Hepatocyte (in vitro differentiated cells): Measurements from ENCODE around the gene IL1RAPL1. TPM values are rescaled to one million over a fixed set of nuclear protein-coding genes. Genes with fewer than 3 reads are reported as not detected.

ENCODE experiments used
- DNase-seq: peaks from one replicate; pipeline ENCODE4 v3.0.0-alpha.2; 2016; ENCODE audit warnings: low spot score
- H2AFZ ChIP-seq: fragments of 200-600 bp; sonication (generic); 2 replicates; pipeline ENCODE4 v1.6.0; 2016; ENCODE audit warnings: antibody characterized with exemption, mild to moderate bottlenecking
- H3K27ac ChIP-seq: fragments of 200-600 bp; sonication (generic); 2 replicates; pipeline ENCODE4 v1.5.1; 2016; ENCODE audit warnings: mild to moderate bottlenecking
- H3K27me3 ChIP-seq: fragments of 200-600 bp; sonication (generic); 2 replicates; pipeline ENCODE4 v1.6.1; 2016
- H3K36me3 ChIP-seq: fragments of 200-600 bp; sonication (generic); replicated peaks from 2 replicates; pipeline ENCODE4 v1.5.1; 2016; ENCODE audit warnings: low read depth; ENCODE audit not compliant: insufficient read depth
- H3K4me1 ChIP-seq: fragments of 200-600 bp; sonication (generic); 2 replicates; pipeline ENCODE4 v1.5.1; 2016; ENCODE audit warnings: mild to moderate bottlenecking, moderate library complexity; ENCODE audit not compliant: insufficient read depth
- H3K4me2 ChIP-seq: fragments of 200-600 bp; sonication (generic); 2 replicates; pipeline ENCODE4 v1.6.0; 2016
- H3K4me3 ChIP-seq: fragments of 200-600 bp; sonication (generic); 2 replicates; pipeline ENCODE4 v1.5.1; 2016; ENCODE audit warnings: mild to moderate bottlenecking
- H3K79me2 ChIP-seq: fragments of 200-600 bp; sonication (generic); 2 replicates; pipeline ENCODE4 v1.6.0; 2017; ENCODE audit warnings: mild to moderate bottlenecking
- H3K9me2 ChIP-seq: fragments of 200-600 bp; sonication (generic); replicated peaks from 2 replicates; pipeline ENCODE4 v1.6.0; 2017; ENCODE audit warnings: mild to moderate bottlenecking; ENCODE audit not compliant: insufficient read depth
- H3K9me3 ChIP-seq: fragments of 200-600 bp; sonication (generic); 2 replicates; pipeline ENCODE4 v1.5.1; 2016; ENCODE audit warnings: low read depth, mild to moderate bottlenecking
- H4K20me1 ChIP-seq: fragments of 200-600 bp; sonication (generic); 2 replicates; pipeline ENCODE4 v1.6.0; 2016; ENCODE audit warnings: mild to moderate bottlenecking; ENCODE audit not compliant: insufficient read depth, poor library complexity, severe bottlenecking
- EZH2 ChIP-seq: fragments of 200-600 bp; sonication (generic); IDR thresholded peaks from 2 replicates; pipeline ENCODE4 v1.6.1; 2016; ENCODE audit warnings: antibody characterized with exemption, mild to moderate bottlenecking, borderline replicate concordance
- EZH2phosphoT487 ChIP-seq: fragments of 200-600 bp; sonication (generic); IDR thresholded peaks from one replicate; pipeline ENCODE4 v1.6.1; 2018; ENCODE audit warnings: antibody characterized with exemption, mild to moderate bottlenecking, low read depth, moderate library complexity; ENCODE audit not compliant: unreplicated experiment, severe bottlenecking
- WGBS: methylation state at CpG from one replicate; pipeline ENCODE4 v1.1.6; 2016; ENCODE audit warnings: low lambda C conversion rate; ENCODE audit errors: missing lambda C conversion rate; 5-methylcytosine and 5-hydroxymethylcytosine counted together
- polyA plus RNA-seq: library from polyadenylated mRNA; unstranded; fragments of >200 nt; fragmentation: Nextera tagmentation; extraction: Ambion mirVana; gene quantifications from 2 replicates; pipeline ENCODE4 v1.2.1, GENCODE V29; 2016
- total RNA-seq: library from RNA; depleted of rRNA; stranded (reverse); fragments of >200 nt; gene quantifications from 2 replicates; pipeline ENCODE4 v1.2.3, GENCODE V29; 2014
- TF ChIP-seq, protein P1 (sequence below): fragments of 200-600 bp; sonication (generic); IDR thresholded peaks from 2 replicates; pipeline ENCODE4 v1.5.1; 2016; ENCODE audit warnings: antibody characterized with exemption, mild to moderate bottlenecking; ENCODE audit not compliant: poor library complexity

The IL1RAPL1 gene
- total and polyA plus RNA-seq, 2 experiments from 2014 or later, result 0.89 to 2.7 TPM

DNA sequence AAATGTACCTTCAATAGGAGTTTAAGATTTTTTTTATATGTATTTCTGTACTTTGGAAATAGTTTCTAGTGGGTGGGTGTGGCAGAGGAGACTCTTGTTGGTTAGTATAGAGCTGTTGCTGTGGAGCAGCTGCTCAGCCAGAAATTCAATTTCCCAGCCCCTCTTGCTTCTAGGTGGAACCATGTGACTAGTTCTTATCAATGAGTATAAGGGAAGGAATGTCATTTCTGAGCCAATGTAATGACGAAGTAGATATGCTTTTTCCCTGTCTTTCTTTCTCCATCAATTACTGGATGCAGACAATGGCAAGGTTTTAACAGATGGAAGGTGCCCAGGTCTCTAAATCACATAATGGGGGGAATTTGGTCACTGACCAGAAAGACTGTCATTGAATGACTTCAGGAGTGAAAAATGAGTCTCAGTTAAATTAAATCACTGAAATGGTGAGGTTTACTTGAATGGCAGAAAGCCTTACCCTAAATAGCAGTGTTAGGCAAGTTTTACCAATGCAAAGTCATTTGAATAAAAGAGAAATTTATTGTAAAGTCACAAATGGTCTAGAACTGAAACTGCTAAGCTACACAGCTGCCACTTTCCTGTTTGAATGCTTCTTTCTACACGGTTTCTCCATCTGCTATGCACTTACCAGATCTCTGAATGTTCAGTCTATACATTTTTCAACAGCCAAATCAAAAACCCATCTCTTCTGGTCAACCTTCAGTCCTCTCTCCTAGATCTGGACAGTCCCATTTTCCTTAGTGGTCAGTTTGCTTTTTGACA lies 832.7 kb downstream of the IL1RAPL1 start:
- no peak overlapping the region for H2AFZ ChIP-seq
- no peaks in the 10 kb centered on the region for H4K20me1 ChIP-seq
- H3K4me1 ChIP-seq, result no peaks in the 10 kb centered on the region
- DNase-seq, result peak; percentile 19
- H3K9me3 ChIP-seq, result no peaks in the 10 kb centered on the region
- H3K9me2 ChIP-seq, result no peaks in the 10 kb centered on the region
- H3K36me3 ChIP-seq, result no peaks in the 10 kb centered on the region
- no peak for TF ChIP-seq EZH2
- TF ChIP-seq, protein P1, sequence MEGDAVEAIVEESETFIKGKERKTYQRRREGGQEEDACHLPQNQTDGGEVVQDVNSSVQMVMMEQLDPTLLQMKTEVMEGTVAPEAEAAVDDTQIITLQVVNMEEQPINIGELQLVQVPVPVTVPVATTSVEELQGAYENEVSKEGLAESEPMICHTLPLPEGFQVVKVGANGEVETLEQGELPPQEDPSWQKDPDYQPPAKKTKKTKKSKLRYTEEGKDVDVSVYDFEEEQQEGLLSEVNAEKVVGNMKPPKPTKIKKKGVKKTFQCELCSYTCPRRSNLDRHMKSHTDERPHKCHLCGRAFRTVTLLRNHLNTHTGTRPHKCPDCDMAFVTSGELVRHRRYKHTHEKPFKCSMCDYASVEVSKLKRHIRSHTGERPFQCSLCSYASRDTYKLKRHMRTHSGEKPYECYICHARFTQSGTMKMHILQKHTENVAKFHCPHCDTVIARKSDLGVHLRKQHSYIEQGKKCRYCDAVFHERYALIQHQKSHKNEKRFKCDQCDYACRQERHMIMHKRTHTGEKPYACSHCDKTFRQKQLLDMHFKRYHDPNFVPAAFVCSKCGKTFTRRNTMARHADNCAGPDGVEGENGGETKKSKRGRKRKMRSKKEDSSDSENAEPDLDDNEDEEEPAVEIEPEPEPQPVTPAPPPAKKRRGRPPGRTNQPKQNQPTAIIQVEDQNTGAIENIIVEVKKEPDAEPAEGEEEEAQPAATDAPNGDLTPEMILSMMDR, result no peak
- no peak for TF ChIP-seq EZH2phosphoT487
- WGBS, result 36% methylated on average over 2 of the region's 2 CpGs
- no peak overlapping the region for H3K4me3 ChIP-seq
- H3K4me2 ChIP-seq, result no peak overlapping the region
- no peaks in the 10 kb centered on the region for H3K27me3 ChIP-seq
- H3K79me2 ChIP-seq, result no peaks in the 10 kb centered on the region
- H3K27ac ChIP-seq, result no peak overlapping the region

DNA sequence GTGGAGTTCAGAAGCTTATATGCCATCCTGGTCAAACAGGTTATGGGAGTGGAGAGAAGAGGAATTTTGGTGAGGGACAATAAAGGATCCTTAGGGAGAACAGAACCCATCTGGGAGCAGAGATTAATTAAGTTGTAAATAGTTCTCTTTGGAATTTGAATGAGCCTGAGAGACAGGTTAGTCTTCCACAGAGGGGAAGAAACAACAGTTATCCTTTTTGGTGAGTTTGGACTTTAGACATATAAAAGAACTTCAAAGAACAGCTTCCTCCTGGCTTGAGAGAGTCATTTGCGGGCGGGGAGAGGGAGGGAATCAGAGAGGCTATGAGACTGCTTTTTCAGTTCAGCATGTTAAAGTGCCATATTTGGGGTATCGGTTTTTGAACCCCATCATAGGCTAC lies 834.8 kb downstream of the IL1RAPL1 start:
- H2AFZ ChIP-seq, result no peak overlapping the region
- TF ChIP-seq, protein P1, result no peak
- TF ChIP-seq EZH2 (no peak), EZH2phosphoT487 (no peak)
- H3K27ac ChIP-seq, result no peak overlapping the region
- WGBS, result 52% methylated on average over 3 of the region's 3 CpGs
- H3K27me3 ChIP-seq, result no peaks in the 10 kb centered on the region
- H3K36me3 ChIP-seq, result no peaks in the 10 kb centered on the region
- no peak overlapping the region for H3K4me2 ChIP-seq
- H3K9me2 ChIP-seq, result no peaks in the 10 kb centered on the region
- DNase-seq, result no peak
- H3K79me2 ChIP-seq, result no peaks in the 10 kb centered on the region
- no peaks in the 10 kb centered on the region for H3K9me3 ChIP-seq
- no peak overlapping the region for H3K4me3 ChIP-seq
- no peaks in the 10 kb centered on the region for H3K4me1 ChIP-seq
- H4K20me1 ChIP-seq, result no peaks in the 10 kb centered on the region

DNA sequence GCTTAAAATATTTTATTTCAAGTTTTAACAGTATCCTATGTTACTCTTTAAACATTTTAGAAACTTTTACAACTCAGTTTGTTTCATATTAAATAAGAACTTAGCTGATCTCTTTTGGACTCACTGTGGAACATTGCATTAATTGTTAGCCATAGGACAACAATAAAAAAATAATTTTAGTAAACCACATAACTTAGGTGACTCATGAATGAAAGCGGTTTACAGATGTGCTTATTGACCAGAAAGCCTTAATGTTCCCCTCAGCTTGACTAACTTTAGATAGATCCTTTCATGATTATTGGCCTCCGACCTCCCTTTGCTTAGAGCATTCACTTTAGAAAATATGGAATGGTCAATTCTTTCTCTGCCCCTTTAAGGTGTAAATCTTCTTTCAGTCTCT lies 844.6 kb downstream of the IL1RAPL1 start:
- no peak overlapping the region for H3K27ac ChIP-seq
- no peak overlapping the region for H3K4me2 ChIP-seq
- H3K4me1 ChIP-seq, result no peaks in the 10 kb centered on the region
- H3K9me2 ChIP-seq, result no peaks in the 10 kb centered on the region
- TF ChIP-seq, protein P1, result no peak
- TF ChIP-seq EZH2 (no peak), EZH2phosphoT487 (no peak)
- WGBS, result 57% methylated on average over 2 of the region's 2 CpGs
- H3K9me3 ChIP-seq, result no peaks in the 10 kb centered on the region
- H3K4me3 ChIP-seq, result no peak overlapping the region
- DNase-seq, result no peak
- no peaks in the 10 kb centered on the region for H3K27me3 ChIP-seq
- no peaks in the 10 kb centered on the region for H3K36me3 ChIP-seq
- no peaks in the 10 kb centered on the region for H3K79me2 ChIP-seq
- no peaks in the 10 kb centered on the region for H4K20me1 ChIP-seq
- no peak overlapping the region for H2AFZ ChIP-seq
